HepG2 (cell line): ENCODE results near the gene AP2A2. TPM values are rescaled to one million over a fixed set of nuclear protein-coding genes. Genes with fewer than 3 reads are reported as not detected.

Source experiments
- ARHGAP35 ChIP-seq: sonication (generic); formaldehyde crosslinking; IDR thresholded peaks from 2 replicates; pipeline ENCODE4 v1.9.0; 2022; ENCODE audit warnings: mild to moderate bottlenecking, inconsistent platforms, moderate library complexity, missing genetic modification reagents, borderline replicate concordance
- BCLAF1 ChIP-seq: fragments of 450-650 bp; IDR thresholded peaks from 2 replicates; pipeline ENCODE4 v1.6.1; 2017; ENCODE audit warnings: mild to moderate bottlenecking
- CC2D1A ChIP-seq: sonication (generic); formaldehyde crosslinking; IDR thresholded peaks from 2 replicates; pipeline ENCODE4 v1.8.1; 2023; ENCODE audit warnings: mild to moderate bottlenecking, missing genetic modification reagents
- CSRNP1 ChIP-seq: sonication (generic); formaldehyde crosslinking; IDR thresholded peaks from 2 replicates; pipeline ENCODE4 v1.8.1; 2023; ENCODE audit warnings: mild to moderate bottlenecking, missing genetic modification reagents
- DPF2 ChIP-seq: sonication (generic); formaldehyde crosslinking; IDR thresholded peaks from 2 replicates; pipeline ENCODE4 v1.4.0; 2020; ENCODE audit warnings: mild to moderate bottlenecking, low read depth, missing genetic modification reagents, borderline replicate concordance
- FOXC1 ChIP-seq: sonication (generic); formaldehyde crosslinking; IDR thresholded peaks from 2 replicates; pipeline ENCODE4 v1.8.0; 2022; ENCODE audit warnings: mild to moderate bottlenecking, missing genetic modification reagents, borderline replicate concordance
- HES4 ChIP-seq: sonication (generic); formaldehyde crosslinking; IDR thresholded peaks from 2 replicates; pipeline ENCODE4 v1.9.0; 2021; ENCODE audit warnings: mild to moderate bottlenecking, missing genetic modification reagents, borderline replicate concordance
- MXI1 ChIP-seq: IDR thresholded peaks from 3 replicates; pipeline ENCODE4 v1.6.1; 2012; ENCODE audit warnings: low read depth, low read length, inconsistent platforms, borderline replicate concordance
- NPAS2 ChIP-seq: sonication (generic); formaldehyde crosslinking; IDR thresholded peaks from 2 replicates; pipeline ENCODE4 v1.8.0; 2022; ENCODE audit warnings: mild to moderate bottlenecking, missing genetic modification reagents, borderline replicate concordance
- ZBTB2 ChIP-seq: sonication (generic); formaldehyde crosslinking; IDR thresholded peaks from 2 replicates; pipeline ENCODE4 v1.8.0; 2022; ENCODE audit warnings: low read depth, missing genetic modification reagents
- ZNF260 ChIP-seq: sonication (generic); formaldehyde crosslinking; IDR thresholded peaks from 2 replicates; pipeline ENCODE4 v1.4.0; 2020; ENCODE audit warnings: missing genetic modification reagents, low read depth, mild to moderate bottlenecking, borderline replicate concordance
- ZNF354B ChIP-seq: sonication (generic); formaldehyde crosslinking; IDR thresholded peaks from 2 replicates; pipeline ENCODE4 v1.8.0; 2022; ENCODE audit warnings: mild to moderate bottlenecking, missing genetic modification reagents
- ZNF616 ChIP-seq: sonication (generic); formaldehyde crosslinking; IDR thresholded peaks from 2 replicates; pipeline ENCODE4 v1.5.0; 2020; ENCODE audit warnings: low read depth, mild to moderate bottlenecking, missing genetic modification reagents
- ZNF691 ChIP-seq: sonication (generic); formaldehyde crosslinking; IDR thresholded peaks from 2 replicates; pipeline ENCODE4 v1.4.0; 2020; ENCODE audit warnings: missing genetic modification reagents, low read depth, mild to moderate bottlenecking, borderline replicate concordance
- ZNF746 ChIP-seq: sonication (generic); formaldehyde crosslinking; IDR thresholded peaks from 2 replicates; pipeline ENCODE4 v1.8.0; 2022; ENCODE audit warnings: mild to moderate bottlenecking, missing genetic modification reagents
- ZSCAN22 ChIP-seq: sonication (generic); formaldehyde crosslinking; IDR thresholded peaks from 2 replicates; pipeline ENCODE4 v1.4.0; 2020; ENCODE audit warnings: mild to moderate bottlenecking, missing genetic modification reagents
- ZXDC ChIP-seq: sonication (generic); formaldehyde crosslinking; IDR thresholded peaks from 2 replicates; pipeline ENCODE4 v1.5.0; 2020; ENCODE audit warnings: mild to moderate bottlenecking, missing genetic modification reagents
- polyA plus RNA-seq, 8 experiments: library from polyadenylated mRNA; depleted of rRNA in 3 of 8; stranded (reverse) in 7 of 8; unstranded in 1 of 8; fragments of >200 nt; fragmentation: Illumina TruSeq in 4 of 8; extraction: Trizol in 4 of 8; gene quantifications; 2 replicates each; pipeline versions ENCODE4 v1.2.1 to v1.2.3, GENCODE V29; 2011 to 2016; ENCODE audit warnings: low read depth in 4 of 8, missing spikeins in 1 of 8, mixed read lengths in 1 of 8; ENCODE audit not compliant: insufficient read depth in 1 of 8
- total RNA-seq, 5 experiments: library from RNA; depleted of rRNA; stranded (reverse); fragments of >200 nt; fragmentation: Illumina TruSeq; extraction: Trizol; gene quantifications; 2 replicates each; pipeline ENCODE4 v1.2.3, GENCODE V29; 2016; ENCODE audit warnings: low read depth in 1 of 5

Gene AP2A2
- total and polyA plus RNA-seq, 2 of the 13 experiments (the other 11 are each of a cell fraction or from before 2014, with no cell fraction given): 25.7 to 75.7 TPM

GRCh38 chr11:952406-953385, 27.0 kb downstream of the AP2A2 start (continued):
- TF ChIP-seq NPAS2: no peak
- no peak for TF ChIP-seq ZNF354B (CRISPR knock-in tag)
- TF ChIP-seq ZNF260 (CRISPR knock-in tag): no peak
- TF ChIP-seq ZNF691 (CRISPR knock-in tag): no peak
- peak; percentile 63; the same call in 1 of the 3 replicates for TF ChIP-seq MXI1
- TF ChIP-seq FOXC1 (CRISPR knock-in tag): 0 out of 2 replicates have a peak, but pooled peaks have one; percentile 52
- TF ChIP-seq HES4 (CRISPR knock-in tag): no peak
- TF ChIP-seq ZSCAN22: no peak
- TF ChIP-seq CC2D1A (CRISPR knock-in tag): no peak
- no peak for TF ChIP-seq CSRNP1 (CRISPR knock-in tag)
- no peak for TF ChIP-seq ZBTB2 (CRISPR knock-in tag)
- TF ChIP-seq ZNF616 (CRISPR knock-in tag): no peak
- TF ChIP-seq ZNF746 (CRISPR knock-in tag): no peak
- peak; percentile 29; the same call in 1 of the 2 replicates for TF ChIP-seq DPF2
- TF ChIP-seq ARHGAP35 (CRISPR knock-in tag): no peak
- TF ChIP-seq BCLAF1: no peak
- TF ChIP-seq ZXDC: no peak
